ENCODE data around the gene SLC7A4. TPM values are rescaled to one million over a fixed set of nuclear protein-coding genes. Genes with fewer than 3 reads are reported as not detected.
A peak's percentile ranks its signal among the peaks of the same experiment; 100 is the strongest.

Gene SLC7A4
- total RNA-seq, 1 donor from 2014 or later = not detected

DNA sequence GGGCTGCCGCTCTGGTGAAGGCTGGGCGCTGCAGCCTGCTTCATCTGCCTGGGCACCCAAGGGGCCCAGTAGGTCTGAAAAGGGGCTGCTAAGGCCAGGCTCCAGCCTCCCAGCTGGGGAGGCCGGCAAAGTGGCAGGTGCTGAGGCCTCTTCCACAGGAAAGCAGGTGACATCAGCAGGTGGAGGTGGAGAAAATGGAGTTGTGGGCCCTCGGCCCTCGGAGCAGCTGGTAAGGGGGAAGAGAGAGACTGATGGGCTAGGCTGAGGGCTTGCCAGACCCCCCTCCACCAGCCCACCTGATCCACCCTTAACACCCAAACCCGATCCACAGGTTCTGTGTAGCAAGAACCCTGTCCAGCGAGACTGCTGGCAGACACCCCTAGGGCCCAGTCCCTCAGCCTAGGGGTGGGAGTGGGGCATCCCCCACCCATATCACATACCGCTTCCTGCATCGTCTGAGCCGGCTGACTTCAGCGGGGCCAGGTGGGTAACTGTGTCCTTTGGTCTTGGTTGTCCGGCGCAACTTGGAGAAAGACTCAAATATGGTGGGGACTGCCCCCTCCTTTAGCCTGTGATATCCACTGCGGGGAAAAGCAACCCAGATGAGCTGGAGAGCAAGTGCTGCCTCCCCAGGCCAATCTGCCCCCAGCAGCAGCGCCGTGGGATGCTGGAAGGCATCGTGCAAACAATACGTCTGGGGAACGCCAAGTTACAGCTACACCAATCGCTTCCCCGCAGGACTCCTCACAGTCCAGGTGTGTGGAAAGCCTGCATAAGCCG is 32.0 kb downstream of the SLC7A4 start:
- no peaks in the 10 kb centered on the region for H3K27me3 Mint-ChIP-seq (ENCODE audit: insufficient read depth)
- H3K36me3 Mint-ChIP-seq (ENCODE audit: low read depth) = peaks cover 8% of the 10 kb centered on the region
- no peak for DNase-seq (ENCODE audit: low spot score)
- H3K4me1 Mint-ChIP-seq (ENCODE audit: low read depth) = peaks cover 8% of the 10 kb centered on the region
- H3K9me3 Mint-ChIP-seq = no peaks in the 10 kb centered on the region
- intact Hi-C loops (cut with micrococcal nuclease) = loop anchor here (5.0 to 10.0 kb wide), 5 partner anchors 38 to 886 kb away; partner anchors contain the start of genes DGCR6L, MED15, RANBP1 and SDF2L1
- H3K4me3 Mint-ChIP-seq = peak overlapping the region; percentile 89
- peak overlapping the region; percentile 52 for H3K27ac Mint-ChIP-seq

DNA sequence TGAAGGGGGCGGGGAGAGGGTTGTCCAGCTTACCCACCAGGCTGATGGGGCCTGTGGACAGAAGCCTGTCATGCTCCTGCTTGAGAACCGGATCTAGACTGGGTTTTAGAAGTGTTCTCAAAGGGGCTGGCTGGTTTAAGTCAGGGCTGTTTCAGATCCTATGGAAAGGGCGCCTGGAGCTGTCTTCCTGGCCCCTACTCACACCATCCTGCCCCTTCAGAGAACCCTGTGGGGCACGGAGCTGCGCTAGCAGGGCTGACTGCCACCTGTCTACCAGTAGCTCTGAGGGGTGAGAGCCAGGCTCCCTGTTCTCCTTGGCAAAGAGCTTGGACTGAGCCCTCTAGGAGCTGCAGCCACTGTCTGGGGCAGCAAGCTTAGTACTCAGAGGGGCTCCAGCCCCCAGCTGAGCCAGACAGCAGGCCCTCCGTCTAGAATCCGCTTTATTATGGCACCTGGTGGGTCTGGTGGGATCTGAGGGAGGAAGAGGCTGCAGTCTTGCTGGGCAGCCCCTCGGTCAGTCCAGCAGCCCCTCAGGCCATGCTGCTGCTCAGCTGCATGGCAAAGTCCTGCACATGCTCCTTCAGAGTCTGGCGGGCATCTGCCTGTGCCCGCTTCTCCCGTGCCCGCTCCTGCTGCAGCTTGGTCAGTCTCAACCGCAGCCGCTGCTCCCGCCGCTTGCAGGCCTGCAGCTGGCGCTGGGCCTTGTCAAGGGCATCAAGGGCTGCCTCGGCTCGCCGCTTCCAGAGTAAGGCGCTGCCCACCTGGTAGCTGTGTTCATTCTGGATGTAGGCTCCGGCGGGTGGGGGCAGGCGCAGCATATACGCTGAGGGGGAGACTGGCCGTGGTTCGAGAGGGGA is 32.8 kb downstream of the SLC7A4 start:
- Mint-ChIP-seq H3K4me3 (peak overlapping the region; percentile 89), H3K27ac (no peak overlapping the region), H3K36me3 (ENCODE audit: low read depth) (peaks cover 10% of the 10 kb centered on the region), H3K27me3 (ENCODE audit: insufficient read depth) (no peaks in the 10 kb centered on the region), H3K9me3 (no peaks in the 10 kb centered on the region), H3K4me1 (ENCODE audit: low read depth) (peaks cover 8% of the 10 kb centered on the region)
- intact Hi-C loops (cut with micrococcal nuclease) = loop anchor here (5.0 to 10.0 kb wide), 5 partner anchors 37 to 885 kb away; partner anchors contain the start of genes DGCR6L, MED15, RANBP1 and SDF2L1
- no peak for DNase-seq (ENCODE audit: low spot score)

DNA sequence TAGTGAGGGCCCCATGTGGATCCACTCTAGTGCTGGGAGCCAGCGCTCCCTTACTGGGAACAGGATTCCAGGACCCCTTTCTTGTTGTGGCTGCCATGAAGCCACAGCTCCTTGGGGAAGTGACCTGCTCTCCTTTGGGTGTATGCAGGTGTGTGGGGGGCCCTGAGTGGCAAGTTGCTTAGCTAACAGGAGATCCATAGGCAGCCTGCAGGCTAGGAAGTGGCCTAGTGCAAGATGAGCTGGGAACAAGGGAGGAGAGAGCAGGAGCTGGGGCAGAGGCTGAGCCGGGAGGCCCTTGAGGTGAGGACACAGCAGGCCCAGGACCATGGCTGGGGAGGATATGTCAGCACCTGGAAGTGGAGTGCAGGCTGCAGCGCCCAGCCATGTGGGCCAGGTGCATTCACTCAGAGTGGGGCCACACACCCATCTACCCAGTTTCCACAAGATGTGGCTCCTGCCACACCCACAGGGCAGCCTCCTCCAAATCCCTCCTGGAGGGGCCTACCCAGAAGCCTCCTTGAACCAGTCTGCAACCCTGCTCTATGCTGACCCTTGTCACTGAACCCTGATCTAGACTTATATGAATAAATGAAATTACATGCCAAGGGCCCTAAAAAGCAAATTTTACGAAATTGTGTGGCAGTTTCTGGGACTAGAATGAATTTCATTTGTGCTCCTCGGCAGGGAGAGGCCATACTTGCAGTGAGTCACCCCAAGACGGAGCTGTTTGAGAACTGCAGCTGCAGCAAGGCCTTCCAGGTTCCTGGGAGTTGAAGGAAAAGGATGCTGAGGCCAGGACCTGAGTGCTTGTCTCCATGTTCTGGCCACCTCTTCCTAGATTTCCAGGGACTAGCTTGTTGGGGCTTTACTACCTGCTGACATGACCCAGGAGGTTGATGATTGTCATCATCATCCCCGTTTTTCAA is 33.7 kb downstream of the SLC7A4 start:
- H3K4me3 Mint-ChIP-seq = no peak overlapping the region
- H3K27ac Mint-ChIP-seq = no peak overlapping the region
- intact Hi-C loops (cut with micrococcal nuclease) = no loop called here
- no peaks in the 10 kb centered on the region for H3K27me3 Mint-ChIP-seq (ENCODE audit: insufficient read depth)
- H3K9me3 Mint-ChIP-seq = no peaks in the 10 kb centered on the region
- peaks cover 8% of the 10 kb centered on the region for H3K4me1 Mint-ChIP-seq (ENCODE audit: low read depth)
- H3K36me3 Mint-ChIP-seq (ENCODE audit: low read depth) = peaks cover 10% of the 10 kb centered on the region
- DNase-seq (ENCODE audit: low spot score) = no peak

DNA sequence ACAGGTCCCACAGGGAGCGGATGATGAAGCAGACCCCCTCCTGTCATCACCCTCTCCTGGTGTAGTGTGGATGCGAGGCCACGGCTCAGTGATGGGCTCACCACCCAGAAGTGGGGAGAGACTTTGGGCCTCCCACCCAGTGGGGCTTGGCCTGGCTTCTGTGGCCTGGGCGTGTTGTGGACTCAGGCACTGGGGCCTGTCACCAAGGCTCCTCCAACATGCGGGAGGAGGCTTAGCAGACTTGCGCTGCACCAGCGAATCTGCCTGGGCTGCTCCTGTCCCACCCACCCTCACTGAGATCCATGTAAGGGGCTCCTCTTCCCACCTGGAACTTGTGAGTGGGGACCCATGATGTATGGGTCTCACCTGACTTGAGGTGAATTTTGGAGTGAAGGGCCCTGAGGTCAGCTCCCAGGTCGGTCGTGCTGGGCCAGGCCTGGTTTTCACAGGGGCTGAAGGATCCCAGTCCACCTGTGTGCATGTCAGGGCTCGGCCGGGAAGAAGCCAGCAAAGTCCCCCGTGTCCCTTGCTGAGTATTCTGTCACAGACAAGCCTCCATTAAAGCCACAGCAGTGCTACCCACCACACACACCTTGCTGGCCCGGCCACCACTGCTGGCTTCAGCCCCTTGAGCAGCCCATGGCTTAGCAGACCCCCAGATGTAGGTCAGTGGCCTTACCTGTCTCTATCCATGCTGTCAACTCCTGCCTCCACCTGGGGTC is 34.7 kb downstream of the SLC7A4 start:
- Mint-ChIP-seq H3K36me3 (ENCODE audit: low read depth) (peaks cover 10% of the 10 kb centered on the region), H3K27me3 (ENCODE audit: insufficient read depth) (no peaks in the 10 kb centered on the region), H3K4me1 (ENCODE audit: low read depth) (no peaks in the 10 kb centered on the region), H3K9me3 (no peaks in the 10 kb centered on the region), H3K4me3 (no peak overlapping the region), H3K27ac (no peak overlapping the region)
- DNase-seq (ENCODE audit: low spot score) = no peak
- intact Hi-C loops (cut with micrococcal nuclease) = no loop called here

DNA sequence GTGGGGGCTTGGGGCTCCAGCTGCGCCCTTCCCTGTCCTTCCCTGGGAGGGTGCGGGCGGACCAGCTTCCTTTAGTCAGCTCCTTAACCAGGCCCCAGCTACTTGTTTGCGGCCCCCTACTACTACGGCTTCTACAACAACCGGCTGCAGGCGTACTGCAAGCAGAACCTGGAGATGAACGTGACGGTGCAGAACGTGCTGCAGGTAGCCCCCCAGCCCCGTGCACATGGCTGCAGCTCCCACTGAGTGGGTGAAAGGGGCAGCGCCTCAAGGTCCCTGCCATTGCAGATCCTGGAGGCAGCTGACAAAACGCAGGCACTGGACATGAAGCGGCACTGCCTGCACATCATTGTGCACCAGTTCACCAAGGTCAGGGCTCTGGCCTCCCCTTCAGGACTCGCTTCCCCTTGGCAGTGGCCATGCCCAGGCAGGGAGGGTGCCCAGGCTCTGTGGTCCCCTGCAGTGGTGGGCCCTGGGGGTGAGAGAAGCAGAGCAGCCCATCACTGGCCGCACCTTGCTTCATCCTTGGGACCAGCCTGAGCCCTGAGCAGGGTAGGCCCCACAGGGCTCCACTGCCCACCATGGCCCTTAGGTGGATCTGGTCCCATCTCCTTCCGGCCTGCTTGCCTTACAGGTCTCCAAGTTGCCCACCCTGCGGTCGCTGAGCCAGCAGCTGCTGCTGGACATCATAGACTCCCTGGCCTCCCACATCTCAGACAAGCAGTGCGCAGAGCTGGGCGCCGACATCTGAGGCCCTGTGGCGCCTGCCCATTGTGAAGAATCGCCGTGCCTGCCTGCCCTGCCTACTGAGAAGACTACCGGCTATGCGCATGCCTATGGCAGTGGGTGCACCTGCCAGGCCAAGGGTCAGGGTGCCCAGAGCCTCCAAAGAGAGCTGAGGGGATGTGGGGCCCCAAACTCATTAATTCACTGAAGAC is 35.5 kb downstream of the SLC7A4 start:
- Mint-ChIP-seq H3K4me3 (no peak overlapping the region), H3K9me3 (no peaks in the 10 kb centered on the region), H3K4me1 (ENCODE audit: low read depth) (no peaks in the 10 kb centered on the region), H3K36me3 (ENCODE audit: low read depth) (peaks cover 12% of the 10 kb centered on the region), H3K27me3 (ENCODE audit: insufficient read depth) (no peaks in the 10 kb centered on the region), H3K27ac (no peak overlapping the region)
- intact Hi-C loops (cut with micrococcal nuclease) = no loop called here
- DNase-seq (ENCODE audit: low spot score) = no peak

DNA sequence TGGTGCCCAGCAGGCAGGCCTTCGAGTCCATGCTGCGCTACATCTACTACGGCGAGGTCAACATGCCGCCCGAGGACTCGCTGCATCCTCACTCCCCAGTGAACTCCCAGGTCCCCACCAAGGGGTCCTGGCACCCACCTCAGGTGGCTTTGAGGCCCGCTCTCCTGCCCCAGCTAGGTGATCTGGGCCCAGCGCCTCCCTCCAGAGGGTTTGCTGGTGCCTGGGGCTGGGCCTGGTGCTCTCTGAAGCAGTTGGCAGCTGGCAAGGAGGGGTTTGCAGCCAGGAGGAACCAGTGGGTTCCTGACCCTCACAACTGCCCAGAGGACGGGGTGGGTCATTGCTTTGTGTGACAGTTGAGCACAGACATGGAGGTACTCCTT is 36.3 kb downstream of the SLC7A4 start:
- intact Hi-C loops (cut with micrococcal nuclease) = no loop called here
- Mint-ChIP-seq H3K27ac (no peak overlapping the region), H3K4me1 (ENCODE audit: low read depth) (no peaks in the 10 kb centered on the region), H3K27me3 (ENCODE audit: insufficient read depth) (no peaks in the 10 kb centered on the region), H3K9me3 (no peaks in the 10 kb centered on the region), H3K4me3 (no peak overlapping the region), H3K36me3 (ENCODE audit: low read depth) (peaks cover 10% of the 10 kb centered on the region)
- no peak for DNase-seq (ENCODE audit: low spot score)

DNA sequence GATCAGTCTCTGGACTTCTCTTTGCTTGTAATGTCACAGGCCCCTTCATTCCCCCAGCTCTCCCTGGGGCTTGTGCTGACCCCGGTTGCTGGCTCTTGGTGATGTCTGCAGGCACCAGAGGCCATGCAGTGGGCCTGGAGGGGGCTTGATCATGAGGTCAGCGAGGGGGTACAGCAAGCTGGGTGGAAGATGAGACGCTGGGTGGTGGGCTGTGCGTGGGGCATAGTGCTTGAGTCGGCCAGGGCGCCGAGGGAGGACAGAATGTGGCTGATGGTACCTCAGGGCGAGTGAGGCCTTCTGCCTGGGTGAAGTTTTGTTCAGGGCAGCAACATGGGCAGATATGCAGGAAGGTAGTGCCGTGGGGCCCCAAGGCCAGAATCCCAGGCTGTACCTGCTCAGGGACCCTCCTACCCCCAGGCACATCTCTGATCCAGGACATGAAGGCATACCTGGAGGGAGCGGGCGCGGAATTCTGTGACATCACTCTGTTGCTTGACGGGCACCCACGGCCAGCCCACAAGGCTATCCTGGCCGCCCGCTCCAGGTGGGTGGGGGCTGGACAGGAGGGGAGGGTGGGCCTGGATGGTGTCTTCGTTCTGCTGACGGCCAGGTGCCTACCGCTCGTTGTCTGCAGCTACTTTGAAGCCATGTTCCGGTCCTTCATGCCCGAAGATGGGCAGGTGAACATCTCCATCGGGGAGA is 36.9 kb downstream of the SLC7A4 start:
- Mint-ChIP-seq H3K4me1 (ENCODE audit: low read depth) (no peaks in the 10 kb centered on the region), H3K36me3 (ENCODE audit: low read depth) (peaks cover 13% of the 10 kb centered on the region), H3K4me3 (no peak overlapping the region), H3K9me3 (no peaks in the 10 kb centered on the region), H3K27me3 (ENCODE audit: insufficient read depth) (no peaks in the 10 kb centered on the region), H3K27ac (no peak overlapping the region)
- DNase-seq (ENCODE audit: low spot score) = no peak
- intact Hi-C loops (cut with micrococcal nuclease) = no loop called here

DNA sequence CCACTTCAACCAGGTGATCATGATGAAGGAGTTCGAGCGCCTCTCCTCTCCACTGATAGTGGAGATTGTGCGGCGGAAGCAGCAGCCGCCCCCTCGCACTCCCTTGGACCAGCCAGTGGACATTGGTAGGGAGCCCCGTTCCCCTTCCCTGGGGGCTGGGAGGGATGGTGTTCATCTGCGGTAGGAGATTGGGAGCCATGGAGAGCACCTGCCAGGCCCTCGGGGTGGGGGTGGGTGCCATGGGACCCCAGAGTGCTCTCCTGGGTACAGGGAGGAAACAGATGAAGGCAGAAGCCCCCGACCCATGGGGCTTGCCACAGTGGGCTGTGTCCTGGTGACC is 37.5 kb downstream of the SLC7A4 start:
- no peaks in the 10 kb centered on the region for H3K27me3 Mint-ChIP-seq (ENCODE audit: insufficient read depth)
- DNase-seq (ENCODE audit: low spot score) = no peak
- peaks cover 15% of the 10 kb centered on the region for H3K36me3 Mint-ChIP-seq (ENCODE audit: low read depth)
- no peak overlapping the region for H3K27ac Mint-ChIP-seq
- intact Hi-C loops (cut with micrococcal nuclease) = no loop called here
- no peak overlapping the region for H3K4me3 Mint-ChIP-seq
- no peaks in the 10 kb centered on the region for H3K9me3 Mint-ChIP-seq
- no peaks in the 10 kb centered on the region for H3K4me1 Mint-ChIP-seq (ENCODE audit: low read depth)

DNA sequence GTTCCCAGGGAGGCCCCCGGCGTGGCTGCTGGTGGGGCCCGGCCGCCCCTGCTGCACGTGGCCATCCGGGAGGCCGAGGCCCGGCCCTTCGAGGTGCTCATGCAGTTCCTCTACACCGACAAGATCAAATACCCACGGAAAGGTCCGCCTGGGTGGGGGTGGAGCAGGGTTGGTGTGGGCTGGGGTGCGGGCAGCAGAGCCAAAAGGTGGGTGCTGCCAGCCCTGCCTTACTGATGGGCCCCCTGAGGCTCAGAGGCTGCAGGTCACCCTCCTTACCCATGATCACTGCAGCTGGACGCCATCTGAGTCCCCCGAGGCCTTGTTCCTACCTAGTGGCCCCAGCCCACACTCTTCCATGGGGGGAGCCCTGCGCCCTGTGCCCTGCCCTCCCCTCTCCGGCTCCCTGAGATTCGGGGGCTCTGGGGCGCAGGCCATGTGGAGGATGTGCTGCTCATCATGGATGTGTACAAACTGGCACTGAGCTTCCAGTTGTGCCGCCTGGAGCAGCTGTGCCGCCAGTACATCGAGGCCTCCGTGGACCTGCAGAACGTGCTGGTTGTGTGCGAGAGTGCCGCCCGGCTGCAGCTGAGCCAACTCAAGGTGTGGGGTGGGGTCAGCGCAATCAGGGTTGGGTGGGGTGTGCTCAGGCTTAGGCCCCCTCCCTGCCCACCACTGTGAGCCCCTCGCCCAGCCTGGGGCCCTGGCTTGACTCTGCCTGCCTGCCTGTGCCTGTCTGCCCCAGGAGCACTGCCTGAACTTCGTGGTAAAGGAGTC is 38.0 kb downstream of the SLC7A4 start:
- Mint-ChIP-seq H3K36me3 (ENCODE audit: low read depth) (peaks cover 15% of the 10 kb centered on the region), H3K27ac (no peak overlapping the region), H3K9me3 (no peaks in the 10 kb centered on the region), H3K4me1 (ENCODE audit: low read depth) (no peaks in the 10 kb centered on the region), H3K4me3 (no peak overlapping the region), H3K27me3 (ENCODE audit: insufficient read depth) (no peaks in the 10 kb centered on the region)
- intact Hi-C loops (cut with micrococcal nuclease) = no loop called here
- no peak for DNase-seq (ENCODE audit: low spot score)

DNA sequence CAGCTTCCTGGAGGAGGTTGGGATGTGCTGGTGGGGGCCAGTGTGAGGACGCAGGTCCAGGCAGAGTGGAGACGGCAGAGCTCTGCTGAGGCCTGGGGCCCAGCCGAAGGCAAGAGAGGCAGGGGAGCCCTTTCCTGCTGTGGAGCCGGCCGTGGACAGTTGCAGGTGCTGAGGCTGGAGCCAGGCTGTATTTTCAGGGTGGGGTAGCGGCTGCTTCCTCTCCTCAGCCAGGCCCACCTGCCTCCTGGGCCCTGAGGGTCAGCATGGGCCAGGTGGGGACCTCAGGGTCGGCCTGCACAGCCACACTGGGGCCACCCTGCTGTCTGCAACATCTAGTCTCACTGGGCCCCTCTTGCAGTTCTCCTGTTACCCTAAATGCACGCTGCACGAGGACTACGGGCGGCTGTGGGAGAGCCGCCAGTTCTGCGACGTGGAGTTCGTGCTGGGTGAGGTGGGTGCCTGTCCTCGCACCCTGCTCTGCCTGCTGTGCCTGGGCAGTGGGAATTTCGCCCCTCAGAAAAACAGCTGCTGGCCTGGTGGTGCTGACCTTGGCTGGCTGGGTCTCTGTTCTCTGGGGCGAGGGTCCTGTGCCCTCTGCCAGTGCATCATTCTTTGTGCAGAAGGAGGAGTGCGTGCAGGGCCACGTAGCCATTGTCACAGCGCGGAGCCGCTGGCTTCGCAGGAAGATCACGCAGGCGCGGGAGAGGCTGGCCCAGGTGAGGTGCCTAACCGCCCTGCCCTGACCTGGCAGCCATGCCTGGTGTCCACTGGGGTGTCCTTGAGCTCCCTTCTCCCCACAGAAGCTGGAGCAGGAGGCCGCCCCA is 38.8 kb downstream of the SLC7A4 start:
- Mint-ChIP-seq H3K27me3 (ENCODE audit: insufficient read depth) (no peaks in the 10 kb centered on the region), H3K4me3 (no peak overlapping the region), H3K9me3 (no peaks in the 10 kb centered on the region), H3K4me1 (ENCODE audit: low read depth) (no peaks in the 10 kb centered on the region), H3K36me3 (ENCODE audit: low read depth) (peaks cover 15% of the 10 kb centered on the region), H3K27ac (no peak overlapping the region)
- no peak for DNase-seq (ENCODE audit: low spot score)
- intact Hi-C loops (cut with micrococcal nuclease) = no loop called here

Data from activated T-helper 1 cell treated with anti-CD3 and anti-CD28 coated beads, Interleukin-12 subunit alpha, Interleukin-12 subunit beta, Interleukin-2, Interleukin-4 antibody, amounts not matched to agents 30 ng/mL and 10 ng/mL and 1 ng/mL, durations not matched to agents 14 hours and 24 hours and 36 hours (primary cell).